HL-60/S4 treated with phorbol 12-myristate 13-acetate at 8.2 ng/mL for 4 days and 3 days (cell line): ENCODE measurements around the gene ABHD2.
"Not testable (repeated sequence)": the region's sequence is repeated elsewhere in the genome, so short reads cannot be mapped to it uniquely, and the experiment has no call there.

Experiments used
- in situ Hi-C: fragments of 300-500 bp; cut with MboI; formaldehyde crosslinking; loops from 2 replicates; pipeline ENCODE4 v1.15.0; 2022; ENCODE audit warnings: low sequenced_read_pairs

The ABHD2 gene

DNA sequence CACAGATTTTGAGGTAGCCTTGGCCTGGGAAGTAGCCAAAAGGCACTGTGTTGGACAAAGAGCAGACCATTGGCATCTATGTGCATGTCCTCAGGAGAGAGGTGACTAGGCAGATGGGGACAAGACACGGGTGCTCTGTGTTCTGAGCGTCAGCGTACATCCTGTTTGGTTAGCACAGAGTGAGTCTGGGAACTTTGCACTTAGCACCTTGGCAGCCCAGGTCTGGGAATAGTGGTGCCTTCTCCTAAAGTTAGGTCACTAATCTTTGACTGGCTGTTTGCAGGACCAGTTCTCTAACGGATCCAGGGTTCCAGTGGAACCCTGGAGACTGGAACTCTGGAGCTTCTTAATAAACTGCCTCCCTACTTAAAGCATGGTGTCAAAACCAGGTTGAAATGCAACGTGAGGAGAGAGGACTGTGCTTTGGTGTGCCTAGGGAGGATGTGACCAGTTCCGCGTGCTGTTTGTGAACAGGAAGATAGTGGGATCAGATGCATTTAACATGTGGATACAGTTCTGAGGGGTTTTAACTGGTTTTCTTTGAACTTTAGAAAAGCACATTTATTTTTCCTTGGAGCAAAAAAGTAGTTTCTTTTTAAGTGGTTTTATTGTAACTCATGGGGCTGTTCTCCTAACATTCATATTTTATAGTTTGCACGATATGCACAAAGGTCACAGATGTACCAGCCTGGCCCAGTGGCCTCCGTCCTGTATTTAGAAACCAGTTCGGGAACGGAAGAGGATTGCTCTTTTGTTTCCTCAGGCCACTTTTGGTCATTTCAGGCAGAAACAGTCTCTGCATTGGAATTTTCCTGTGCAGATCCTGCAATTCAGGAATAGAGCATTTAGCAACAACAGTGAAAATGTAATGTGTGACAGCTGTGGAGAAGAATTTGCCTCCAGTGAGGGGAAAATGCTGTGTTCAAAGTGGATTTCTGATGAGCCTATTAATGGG lies 48.8 kb downstream of the ABHD2 start:
- in situ Hi-C loops: no loop called here

DNA sequence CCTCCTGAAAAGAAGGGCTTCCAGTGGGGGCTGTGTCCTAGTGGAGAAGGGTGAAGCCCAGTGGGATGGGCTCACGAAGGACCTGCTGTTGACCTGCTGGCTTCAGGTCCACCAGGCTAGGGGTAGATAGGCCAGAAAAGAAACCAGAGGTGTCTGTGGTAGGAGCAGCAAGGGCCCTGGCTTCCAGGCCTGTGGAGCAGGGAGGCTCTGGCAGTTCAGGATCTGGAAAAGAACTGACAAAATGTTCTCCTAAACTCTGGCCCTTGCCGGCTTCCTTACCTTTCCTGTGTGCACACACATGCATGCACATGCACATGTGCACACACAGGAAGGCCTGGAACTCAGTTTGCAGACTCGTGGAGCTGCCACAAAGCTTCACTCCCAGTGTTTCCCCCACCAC lies 49.7 kb downstream of the ABHD2 start:
- in situ Hi-C loops: no loop called here

DNA sequence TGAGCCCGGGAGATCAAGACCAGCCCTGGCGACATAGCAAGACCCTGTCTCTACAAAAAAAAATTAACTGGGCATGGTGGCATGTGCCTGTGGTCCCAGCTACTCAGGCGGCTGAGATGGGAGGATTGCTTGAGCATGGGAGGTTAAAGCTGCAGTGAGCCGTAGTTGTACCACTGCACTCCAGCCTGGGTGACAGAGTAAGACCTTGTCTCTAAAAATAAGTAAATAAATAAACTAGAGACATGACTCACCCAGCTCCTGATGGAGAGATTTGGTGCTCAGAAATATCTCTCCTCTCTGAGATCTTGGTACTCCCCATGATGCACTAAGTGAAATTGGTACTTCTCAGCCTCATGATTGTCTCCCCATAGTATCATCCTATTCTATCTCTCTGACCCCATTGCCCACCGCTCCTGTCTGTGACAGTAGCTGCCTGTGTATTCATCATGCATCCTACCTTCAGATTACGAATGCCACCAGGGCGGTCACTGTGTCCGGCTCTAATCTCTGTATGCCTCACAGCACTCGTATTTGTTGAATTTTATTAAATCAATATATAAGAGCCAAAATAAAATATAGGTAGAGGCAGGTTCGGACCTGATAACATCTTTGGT lies 50.9 kb downstream of the ABHD2 start:
- in situ Hi-C loops: no loop called here

DNA sequence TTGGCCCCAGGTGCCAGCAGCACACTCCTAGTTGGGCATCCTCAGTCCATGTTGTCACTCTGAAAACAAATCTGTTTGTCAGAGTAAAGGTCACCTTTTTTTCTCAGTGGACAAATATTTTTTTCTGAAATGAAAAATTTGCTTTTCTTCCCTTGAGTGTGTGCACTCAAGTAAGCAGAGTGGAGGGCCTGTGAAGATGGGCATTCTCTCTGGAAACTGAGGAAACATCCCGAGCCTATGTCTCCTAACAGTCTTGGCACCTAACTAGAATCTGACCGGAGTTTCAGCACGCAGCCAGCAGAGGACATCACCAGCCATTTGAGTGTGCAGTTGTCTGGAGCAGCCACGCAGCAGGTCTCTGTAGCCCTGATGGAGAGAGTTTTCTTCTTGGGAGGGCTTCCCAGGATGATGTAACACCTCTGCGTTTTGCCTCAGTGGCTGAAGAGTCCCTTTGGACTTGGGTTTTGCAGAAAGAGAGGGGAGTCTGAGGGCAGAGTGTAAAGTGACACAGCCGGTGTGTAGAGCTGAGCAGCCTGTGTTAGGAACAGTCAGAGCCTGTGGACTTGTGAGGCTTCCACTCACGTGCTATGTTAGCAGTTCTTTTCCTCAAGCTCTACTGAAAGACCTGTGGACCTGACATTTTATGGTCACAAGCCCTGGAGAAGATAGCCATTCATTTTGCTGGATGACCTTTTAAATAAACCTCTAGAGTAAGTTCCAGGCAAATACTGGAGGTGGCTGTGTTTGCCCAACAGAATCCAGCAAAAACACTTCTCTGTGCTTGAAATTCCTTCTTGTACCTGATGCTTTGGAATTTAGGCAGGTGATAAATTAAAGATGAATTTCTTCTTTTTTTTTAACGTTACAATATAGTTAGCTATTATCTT lies 51.6 kb downstream of the ABHD2 start:
- in situ Hi-C loops: no loop called here

DNA sequence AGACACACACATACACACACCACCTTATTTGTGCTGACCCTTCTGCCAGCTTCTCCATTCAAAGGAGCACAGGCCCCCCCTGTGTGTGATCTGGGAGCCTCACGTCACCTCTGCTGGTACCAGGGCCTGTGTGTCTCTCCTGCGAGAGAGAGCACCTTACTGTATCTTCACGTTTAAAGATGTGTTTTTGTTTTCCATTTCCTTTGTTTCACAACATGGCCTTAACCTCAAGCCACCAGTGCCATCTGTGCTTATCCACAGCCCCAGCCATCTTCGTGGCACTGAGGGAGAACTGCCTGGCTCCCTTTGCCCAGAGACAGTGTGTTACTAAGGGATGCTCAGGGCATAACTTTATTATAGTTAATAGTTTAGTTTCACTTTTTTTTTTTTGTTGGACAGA lies 52.3 kb downstream of the ABHD2 start:
- in situ Hi-C loops: no loop called here

DNA sequence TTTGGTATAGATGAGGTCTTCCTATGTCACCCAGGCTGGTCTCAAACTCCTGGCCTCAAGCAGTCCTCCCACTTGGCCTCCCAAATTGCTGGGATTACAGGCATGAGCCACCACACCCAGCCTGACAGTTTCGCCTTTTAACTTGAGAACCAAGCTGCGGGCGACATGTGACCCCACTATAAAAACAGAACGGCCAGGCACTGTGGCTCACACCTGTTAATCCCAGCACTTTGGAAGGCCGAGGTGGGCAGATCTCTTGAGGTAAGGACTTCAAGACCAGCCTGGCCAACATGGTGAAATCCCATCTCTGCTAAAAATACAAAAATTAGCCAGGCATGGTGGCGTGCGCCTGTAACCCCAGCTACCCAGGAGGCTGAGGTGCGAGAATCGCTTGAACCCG lies 52.9 kb downstream of the ABHD2 start:
- in situ Hi-C loops: not testable (repeated sequence)

DNA sequence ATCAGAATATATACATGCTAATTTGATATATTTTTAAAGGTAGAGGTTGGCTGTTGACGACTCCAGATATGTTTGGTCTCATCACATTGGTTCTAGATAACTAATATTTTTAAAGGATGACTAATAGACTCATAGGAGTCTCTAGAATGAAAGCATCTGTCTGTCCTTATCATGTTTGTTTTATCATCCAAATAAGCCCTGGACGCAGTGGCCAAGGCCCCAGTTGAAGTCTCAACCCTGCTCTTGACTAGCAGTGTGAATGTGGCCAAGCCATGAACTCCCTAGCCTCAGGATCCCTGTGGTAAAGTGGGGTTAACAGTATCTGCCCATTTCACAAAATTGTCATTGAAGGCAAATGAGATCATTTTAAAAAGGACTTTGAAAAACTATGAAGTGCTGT lies 53.6 kb downstream of the ABHD2 start:
- in situ Hi-C loops: no loop called here

DNA sequence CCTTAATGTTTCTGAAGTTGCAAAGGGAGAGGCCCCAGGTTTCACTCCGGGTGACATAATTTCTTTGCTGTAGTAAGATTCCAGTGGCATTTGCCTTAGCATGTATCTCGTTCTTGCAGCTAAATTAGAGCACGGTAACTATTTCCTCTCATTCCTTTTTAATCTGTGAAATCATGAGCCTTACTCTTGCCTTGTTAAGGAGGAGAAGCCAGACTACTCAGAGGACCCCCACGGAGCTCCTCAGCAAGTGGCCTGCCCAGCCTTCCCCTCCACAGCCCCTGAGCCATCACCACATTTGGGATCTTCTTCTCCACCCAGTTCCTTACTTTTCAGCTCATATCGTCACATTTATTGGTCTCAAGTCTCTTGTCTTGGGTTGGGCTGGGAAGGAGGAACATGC lies 54.2 kb downstream of the ABHD2 start:
- in situ Hi-C loops: no loop called here

DNA sequence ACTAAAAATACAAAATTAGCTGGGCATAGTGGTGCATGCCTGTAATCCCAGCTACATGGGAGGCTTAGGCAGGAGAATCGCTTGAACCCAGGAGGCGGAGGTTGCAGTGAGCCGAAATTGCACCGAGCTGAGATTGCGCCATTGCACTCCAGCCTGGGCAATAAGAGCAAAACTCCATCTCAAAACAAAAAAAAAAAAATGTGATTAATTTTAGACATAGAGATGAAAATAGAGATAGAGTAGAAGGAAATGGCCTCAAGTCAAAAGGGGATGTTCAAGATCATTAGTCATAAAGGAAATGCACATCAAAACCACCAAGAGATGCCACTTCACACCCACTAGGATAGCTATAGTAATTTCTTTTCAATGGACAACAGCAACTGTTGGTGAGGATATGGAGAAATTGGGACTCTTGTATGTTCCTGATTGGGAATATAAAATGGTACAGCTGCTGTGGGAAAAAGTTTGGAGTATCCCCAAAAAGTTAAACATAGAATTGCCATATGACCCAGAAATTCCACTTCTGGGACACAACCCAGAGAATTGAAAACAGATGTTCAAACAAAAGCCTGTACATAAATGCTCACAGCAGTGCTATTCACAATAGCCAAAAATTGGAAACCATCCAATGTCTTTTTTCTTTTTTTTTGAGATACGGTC lies 55.4 kb downstream of the ABHD2 start:
- in situ Hi-C loops: no loop called here

DNA sequence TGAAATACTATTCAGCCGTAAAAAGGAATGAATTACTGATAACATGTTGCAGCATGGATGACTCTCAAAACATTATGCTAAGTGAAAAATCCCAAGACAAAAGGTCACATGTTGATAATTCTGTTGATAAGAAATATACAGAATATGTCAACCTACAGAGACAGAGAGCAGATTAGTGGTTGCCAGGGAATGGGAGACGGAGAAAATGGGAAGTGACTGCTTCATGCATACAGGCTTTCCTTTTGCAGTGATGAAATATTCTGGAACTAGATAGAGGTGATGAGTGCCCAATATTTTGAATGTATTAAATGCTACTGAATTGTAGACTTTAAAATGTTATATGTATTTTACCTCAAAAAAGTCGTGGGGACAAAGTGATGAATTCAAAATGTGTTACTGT lies 56.2 kb downstream of the ABHD2 start:
- in situ Hi-C loops: no loop called here

DNA sequence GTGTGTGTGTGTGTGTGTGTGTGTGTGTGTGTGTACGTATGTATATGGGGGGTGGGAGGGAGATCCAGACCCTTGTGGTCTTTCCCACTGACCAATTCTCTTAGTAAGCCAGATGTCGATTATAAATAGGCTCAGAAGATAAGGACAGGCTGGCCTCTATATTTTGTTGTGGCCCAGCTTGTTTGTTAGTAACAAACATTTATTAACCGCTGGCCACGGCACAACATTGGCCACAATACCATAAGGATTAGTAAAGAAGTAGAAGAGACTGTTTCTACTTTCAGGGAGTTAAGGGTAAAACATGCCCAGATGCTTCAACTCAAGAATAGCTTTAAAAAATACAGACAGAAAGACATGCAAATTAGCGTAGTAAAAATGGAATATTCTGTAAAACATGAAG lies 58.1 kb downstream of the ABHD2 start:
- in situ Hi-C loops: no loop called here

DNA sequence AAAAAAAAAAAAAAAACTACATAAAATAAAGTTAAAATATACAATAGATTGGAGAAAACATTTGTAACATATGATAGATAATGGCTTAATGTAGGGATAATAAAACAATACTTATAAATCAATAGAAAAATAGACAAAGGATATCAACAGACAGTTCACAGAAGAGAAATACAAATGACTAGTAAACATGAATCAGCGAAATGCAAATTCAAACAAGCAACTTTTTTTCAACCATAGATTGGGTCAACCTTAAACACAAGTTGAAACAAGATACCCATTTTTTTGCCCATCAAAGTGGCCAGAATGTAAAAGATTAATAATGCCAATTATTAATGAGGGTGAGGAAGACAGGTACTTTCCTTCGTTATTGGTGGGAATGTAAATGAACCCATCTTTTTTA lies 59.9 kb downstream of the ABHD2 start:
- in situ Hi-C loops: no loop called here

DNA sequence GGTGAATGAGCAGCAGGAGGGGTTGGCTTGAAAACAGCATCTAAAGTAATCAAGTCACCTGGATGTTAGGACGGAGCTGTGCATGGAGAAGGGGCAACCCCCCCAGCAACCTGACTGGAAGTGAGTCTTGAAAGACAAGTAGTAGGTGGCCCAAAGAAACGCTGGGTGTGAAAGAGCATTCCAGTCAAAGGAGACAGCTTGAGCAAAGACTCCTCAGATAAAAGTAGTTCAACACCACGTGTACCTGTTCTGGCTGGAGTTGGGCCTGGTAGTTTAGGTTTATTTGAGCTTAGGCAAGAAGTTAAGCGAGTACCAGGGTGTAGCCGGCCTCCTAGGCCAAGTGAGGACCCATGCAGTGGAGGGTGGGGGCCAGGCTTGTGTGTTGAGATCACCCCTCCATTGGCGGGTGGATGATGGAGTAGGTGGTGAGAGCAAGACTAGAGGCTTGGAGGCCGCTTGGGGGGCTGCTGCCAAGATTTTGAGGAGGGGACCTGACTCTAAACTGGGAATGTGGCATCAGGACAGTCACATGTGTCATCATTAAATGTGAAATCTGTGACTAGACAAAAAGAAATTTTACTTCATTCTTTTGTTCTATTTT lies 61.3 kb downstream of the ABHD2 start:
- in situ Hi-C loops: no loop called here

DNA sequence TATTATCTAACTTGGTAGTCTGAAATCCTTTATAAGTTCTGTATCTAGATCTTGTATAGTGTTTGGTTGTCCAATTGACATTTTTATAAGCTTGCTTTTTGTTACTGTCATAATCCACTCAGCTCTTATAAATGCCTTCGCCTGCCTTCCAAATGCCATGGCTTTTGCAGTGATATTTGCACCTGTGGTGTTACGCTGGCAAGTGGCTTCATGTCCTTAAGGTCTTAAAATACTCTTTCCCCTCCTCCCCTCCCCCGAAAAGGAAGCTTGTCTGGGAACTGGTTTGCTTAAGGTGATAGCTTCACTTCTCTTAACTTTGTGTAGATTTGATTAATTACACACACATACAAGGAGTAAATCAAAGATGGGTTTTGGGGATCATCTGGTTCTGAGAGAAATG lies 62.0 kb downstream of the ABHD2 start:
- in situ Hi-C loops: no loop called here

DNA sequence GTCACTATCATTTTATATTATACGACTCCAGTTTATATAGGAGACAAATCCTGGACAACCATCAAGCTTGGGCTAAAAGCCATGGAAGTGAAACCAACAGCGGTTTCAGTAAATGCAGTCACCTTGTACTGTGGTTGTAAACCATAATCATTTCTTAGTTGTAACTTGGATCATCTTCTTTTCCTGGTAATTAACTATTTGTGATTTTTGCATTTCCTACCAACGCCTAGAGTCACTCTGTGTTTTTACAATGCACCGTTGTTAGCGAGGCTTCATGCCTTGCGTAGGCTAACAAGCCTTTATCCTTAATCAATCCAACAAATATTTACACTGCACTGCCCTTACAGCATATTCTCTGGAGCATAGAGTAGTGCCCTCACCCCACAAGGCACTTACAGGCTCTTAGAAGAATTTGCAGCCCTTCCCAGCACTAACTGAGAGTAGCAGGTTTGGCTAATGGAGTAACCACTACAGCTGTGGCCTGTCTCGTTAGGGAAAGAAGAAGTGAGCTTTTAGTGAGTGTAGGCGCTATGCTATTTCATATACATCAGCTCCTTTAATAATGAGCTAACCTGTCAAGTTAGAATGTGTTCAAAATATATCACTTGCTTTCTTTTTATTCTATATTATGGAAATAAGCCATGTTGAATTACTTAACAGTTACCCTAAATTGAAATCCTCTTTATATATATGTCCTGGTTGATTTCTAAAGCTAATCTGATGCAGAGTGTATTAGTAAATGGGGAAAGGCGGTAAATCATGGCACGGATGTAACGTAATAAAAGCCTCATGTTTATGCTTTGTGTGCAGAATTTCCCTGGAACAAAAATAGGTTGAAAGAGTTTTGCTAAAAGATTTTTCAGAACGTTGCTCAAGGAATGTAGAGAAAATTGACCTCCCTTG lies 62.8 kb downstream of the ABHD2 start:
- in situ Hi-C loops: no loop called here

DNA sequence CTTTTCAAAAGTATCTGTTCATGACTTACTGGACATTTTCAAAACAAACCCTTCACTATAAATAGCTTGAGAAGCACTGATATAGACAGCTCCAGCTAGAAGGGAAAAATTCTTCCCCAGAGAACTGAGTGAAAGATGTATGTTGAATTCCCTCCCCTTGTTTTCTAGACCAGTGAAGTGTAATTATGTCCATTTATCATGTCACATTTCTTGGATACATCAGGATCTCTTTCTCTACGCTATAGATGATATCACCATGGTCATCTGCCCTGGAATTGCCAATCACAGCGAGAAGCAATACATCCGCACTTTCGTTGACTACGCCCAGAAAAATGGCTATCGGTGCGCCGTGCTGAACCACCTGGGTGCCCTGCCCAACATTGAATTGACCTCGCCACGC lies 66.9 kb downstream of the ABHD2 start:
- in situ Hi-C loops: no loop called here

DNA sequence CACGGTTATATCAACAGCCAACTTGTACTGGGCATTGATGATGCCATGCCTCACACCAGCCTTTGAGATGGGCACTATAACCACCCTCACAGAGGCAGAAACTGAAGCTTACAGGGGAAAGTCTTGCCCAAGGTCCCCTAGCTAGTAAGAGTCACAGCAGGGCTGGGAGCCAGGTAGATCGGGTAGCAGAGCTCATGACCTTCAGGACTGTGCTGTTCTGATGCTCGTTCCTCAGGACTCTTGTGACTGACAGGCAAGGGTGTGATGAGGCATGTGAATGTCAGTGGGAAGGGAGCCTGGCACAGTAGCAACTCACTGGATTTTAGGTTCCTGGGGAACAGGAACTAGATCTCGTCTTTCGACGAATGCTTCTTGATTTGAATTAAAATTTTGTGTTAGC lies 67.4 kb downstream of the ABHD2 start:
- in situ Hi-C loops: no loop called here

DNA sequence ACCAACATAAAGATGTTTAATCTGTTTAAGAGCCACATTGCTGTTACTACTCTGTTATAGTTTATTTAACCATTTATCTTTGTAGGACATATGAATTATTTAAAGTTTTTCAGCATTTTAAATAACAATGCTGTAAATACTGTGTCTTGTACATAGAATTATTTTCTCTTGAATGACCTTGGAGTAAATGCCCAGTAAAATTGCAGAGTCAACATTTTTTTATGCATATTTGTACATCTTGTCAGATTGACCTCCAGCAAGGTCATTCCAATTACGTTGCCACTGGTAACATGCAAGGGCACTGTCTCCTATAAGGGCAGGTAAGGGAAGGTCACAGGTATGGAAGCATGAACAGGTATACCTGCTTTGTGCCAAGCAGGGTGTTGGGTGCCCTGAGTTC lies 68.8 kb downstream of the ABHD2 start:
- in situ Hi-C loops: no loop called here

DNA sequence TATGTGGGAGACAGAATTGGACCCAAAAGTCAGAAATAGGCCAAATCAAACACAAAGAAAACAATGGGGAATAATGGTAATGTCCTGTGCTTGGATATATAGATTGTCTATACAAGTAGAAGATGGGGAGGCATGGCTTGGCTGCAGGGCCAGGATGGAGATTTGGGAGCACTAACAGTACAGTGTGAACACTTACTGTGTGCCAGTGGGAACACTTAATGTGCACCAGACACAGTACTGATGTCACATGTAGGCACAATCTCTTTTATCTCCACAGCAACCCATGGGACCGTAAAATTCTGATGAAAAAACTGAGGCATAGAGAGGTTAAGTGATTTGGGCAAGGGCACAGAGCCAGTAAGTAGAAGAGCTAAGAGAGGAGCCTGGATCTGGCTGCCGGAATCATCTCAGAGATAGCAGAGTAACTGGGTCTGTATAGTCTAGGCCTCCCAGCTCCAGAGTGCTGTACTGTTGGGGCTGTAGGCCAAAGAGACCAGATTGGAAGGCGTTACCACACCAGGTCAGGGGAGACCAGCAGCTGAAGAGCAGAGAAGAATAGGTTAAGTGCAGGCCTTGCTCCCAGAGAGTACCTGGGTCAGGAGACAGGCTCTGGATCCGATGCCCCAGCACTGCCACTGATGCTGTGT lies 69.8 kb downstream of the ABHD2 start:
- in situ Hi-C loops: no loop called here
